Activated CD8-positive, alpha-beta memory T cell treated with anti-CD3 and anti-CD28 coated beads, Interleukin-2, amount 50 U/mL, for 24 hours (primary cell): Measurements from ENCODE around the gene MYO1B.
A peak's percentile ranks its signal among the peaks of the same experiment; 100 is the strongest.

Source experiments
- DNase-seq: peaks from one replicate; pipeline ENCODE4 v3.0.0-alpha.2; 2020; ENCODE audit errors: extremely low read depth

Gene MYO1B

DNA sequence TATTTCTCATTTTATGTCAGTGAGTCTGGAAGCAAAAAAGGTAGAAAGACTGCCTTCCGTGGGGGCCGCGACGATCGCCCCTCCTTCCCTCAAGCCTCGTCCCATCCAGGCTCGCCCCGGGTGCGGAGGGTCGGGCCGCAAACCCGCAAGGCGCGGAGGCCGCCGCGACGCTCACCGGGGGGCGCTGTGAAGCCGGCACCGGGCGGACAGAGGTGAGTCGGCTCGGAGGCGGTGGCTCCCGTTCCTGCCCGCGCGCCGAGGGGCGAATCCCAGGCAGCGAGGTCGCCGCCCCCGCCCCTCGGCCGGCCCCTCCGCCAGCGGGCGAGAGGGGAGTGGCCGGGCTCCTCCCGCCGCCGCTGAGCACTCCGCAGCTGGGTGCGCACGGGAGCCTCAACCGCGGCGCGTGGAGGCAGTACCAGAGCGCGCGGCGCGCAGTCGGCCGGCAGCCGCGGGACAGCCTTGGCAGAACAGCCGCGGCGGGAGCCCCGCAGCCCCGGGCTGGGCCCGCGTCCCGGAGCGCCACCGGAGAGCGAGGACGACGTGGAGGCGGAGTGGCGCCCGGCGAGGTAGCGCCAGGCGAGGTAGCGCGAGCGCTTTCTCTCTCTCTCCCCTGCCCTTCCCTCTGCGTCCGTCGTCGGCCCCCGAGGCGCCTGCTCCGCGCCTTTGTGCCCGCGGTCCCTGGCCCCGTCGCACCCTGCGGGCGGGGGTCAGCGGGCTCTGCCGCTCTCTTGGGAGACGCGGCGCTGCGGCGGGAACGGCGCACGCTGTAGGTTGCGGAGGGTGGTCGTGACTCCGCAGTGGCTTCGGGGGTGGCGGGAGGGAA is at the start of gene MYO1B:
TSS of gene MYO1B (plus strand) at position 359 of the 823 bp plus-strand sequence. CDS start 31,492 bp downstream, outside the sequence.
- DNase-seq, result peak; percentile 2

DNA sequence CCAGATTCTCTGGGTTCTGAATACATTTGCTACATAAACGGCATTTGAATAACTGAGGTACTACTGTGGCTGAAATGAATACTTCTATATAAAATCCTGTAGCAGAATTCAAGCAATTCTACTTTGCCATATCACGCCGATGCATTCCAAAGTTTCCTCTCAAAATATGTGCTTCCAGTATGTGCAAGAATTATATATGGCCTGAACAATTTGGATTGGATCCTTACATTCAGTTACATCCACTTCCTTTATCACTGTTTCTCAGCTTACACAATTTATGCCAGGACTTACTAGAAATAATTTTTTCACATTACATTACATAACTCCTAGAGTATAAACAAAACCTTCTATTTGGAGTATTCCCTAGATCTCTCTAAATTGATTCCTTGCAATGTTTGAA is 48.1 kb upstream of the MYO1B start:
- no peak for DNase-seq

DNA sequence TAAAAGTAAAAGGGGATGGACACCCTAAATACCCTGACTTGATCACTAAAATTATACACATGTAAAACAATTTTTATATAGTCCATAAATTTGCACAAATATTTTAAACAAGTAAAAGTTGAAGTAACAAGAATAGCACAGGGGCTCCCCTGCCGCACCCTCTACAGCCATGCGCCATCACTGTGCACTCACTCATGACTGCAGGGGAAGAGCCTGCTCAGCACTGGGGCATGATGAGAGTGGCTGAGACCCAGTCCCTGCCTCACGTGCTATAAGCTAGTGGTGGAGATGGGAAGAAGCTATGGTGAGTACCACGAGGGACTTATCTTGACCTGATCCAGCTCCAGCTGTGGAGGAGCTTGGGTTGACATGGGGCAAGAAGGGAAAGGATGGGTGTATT is 46.9 kb upstream of the MYO1B start:
- no peak for DNase-seq

DNA sequence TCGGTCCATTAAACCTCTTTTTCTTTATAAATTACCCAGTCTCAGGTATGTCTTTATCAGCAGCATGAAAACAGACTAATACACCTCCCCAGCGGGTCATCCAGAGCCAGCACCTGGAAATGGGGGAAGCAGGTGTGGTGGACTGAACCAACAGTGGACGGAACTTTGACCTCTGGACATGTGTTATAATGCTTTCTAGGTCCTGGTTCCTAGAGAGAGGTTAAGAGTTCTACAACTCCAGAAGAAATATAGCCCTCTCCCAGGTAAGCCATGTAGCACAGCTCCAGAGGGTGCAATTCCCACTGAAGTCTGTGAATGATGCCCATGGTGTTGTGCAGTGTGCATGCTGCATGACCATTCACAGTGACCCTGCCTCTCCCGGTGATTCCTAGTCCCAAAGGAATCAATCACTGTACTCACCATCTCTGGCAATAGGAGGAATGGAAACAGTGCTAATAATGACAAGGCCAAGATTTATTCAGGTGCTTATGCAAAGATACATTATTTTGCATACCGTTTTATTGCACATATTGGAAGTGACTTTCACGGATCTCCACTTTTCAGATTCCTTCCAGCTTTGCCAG is 45.2 kb upstream of the MYO1B start:
- DNase-seq, result no peak

DNA sequence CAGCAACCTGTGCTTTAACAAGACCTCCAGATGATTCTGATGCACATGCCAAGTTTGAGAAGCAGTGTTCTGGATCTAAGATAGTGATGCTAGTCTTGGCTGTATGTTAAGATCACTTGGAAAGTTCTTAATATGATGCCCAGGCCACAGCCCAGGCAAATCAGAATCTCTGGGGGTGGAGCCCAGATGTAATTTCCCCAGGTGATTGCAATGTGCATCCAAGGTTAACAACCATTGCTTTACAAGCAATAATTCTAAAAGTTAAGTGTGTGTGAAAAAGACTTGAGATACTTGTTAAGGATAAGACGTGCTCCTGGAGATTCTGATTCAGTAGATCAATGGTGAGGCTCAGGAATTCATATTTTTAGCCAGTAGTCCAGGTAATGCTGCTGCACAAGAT is 44.3 kb upstream of the MYO1B start:
- DNase-seq, result no peak

DNA sequence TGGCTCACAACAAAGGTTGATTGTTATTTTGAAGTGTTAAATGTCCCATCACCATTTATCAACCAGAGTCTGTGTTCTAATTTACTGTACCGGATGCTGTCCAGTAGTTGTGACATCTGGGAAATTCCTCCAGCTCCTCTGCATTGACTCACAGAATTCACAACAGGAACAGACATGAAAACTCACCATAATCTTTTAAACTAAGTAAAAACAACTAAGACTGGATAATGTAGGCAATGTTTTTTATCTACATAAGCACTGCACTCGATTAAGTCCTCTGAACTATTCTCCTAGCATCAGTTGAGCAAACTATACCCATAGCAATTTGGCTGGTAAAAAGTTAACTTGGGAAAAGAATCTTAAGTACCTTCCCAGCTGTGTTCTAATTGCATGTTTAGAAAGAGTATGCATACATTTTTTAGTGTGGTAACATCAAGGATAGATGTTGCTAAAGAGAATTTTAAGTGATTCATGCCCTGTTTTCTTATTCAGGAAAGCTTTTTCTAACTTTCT is 42.9 kb upstream of the MYO1B start:
- no peak for DNase-seq

DNA sequence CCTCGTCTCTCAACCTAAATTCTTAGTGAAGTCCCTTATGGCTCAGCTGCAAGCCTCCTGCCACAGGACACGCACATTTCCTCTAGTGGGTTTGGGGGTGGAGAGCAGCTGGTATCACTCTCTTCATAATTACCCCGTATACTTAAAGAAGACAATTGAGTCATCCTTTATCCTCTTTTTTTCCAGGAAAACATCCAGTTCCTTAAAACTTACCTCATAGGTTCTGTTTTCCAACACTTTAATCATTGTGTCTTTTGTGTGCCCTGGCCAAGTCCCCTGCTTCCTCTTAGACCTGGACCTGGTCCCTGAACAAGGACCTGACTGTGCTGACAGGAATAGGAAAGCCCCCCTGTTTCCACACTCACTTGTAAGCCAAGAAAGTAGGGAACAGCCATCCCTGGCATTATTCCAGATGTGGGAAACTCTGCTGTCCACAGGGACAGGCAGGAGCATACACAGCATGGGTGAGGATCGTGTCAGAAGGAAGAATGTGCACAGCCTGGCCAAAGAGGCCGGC is 42.3 kb upstream of the MYO1B start:
- no peak for DNase-seq

DNA sequence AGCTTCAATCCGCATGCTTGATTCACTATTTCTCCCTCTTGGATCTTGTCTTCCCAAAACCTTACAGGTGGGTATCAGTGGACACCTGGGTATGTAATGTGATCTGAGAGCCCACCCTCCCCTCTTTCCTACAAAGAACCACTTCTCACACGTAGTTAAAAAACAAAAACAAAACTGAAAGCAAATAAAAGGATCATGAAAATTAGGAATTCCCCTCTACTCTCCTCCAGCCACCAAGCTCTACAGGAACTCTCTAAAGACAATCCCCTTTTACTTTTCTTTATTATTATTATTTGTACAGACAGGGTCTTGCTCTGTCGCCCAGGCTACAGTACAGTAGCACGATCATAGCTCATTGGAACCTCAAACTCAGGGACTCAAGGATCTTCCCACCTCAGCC is 40.8 kb upstream of the MYO1B start:
- no peak for DNase-seq

DNA sequence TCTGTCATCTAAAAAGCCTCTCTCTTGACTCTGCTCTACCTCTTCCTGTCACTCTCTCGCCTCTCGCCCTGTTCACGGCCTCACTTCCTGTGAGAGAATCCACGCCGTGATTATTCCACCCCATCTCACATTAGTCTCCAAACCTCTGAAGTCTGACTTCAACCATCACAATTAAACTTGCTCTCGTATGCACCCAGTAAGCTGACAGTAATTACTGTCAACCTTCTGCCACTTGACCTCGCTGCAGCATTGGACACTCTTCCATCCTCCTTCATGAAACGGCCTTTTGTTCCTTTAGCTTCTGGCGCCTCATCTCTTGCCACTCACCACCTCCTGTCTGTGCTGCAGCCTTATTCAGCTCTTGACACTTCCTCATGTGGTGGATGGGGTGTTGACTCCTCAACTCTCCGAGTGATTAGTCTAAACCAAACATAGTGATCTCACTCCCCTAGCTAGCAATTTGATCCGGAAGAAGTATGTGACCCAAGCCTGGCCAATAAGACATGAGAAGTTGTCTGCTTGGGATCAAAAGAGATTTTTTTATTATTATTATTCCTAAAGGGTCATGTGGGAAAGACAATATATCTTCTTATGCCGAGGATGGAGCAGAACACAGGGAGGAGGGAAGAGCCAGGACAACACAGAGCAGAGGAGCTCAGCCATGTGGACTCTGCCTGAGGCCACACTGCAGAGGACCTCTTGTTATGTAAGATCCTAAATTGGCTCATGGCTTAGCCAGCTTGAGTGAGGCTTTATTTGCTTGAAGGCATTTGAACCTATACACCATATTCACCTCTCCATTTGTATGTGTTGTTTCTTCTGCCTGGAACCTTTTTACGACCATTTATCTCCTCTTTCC is 38.4 kb upstream of the MYO1B start:
- no peak for DNase-seq

DNA sequence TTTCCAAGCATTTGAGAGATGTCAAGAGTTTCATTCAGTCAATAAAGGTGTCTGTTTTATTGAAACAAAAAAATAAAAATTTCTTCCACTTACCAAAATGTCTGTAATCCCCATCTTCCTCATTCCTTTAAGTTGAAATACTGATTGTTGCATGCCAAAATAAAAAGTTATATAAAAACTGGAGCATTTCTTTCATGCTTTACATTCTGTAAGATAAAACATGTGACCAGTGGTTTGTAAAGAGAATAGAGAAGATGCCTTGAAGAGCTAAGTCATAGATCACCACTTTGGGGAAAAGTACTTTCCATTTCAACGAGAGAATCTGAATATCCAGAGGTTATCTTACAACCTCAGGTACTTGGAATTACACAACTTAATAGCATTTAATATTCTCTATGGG is 35.9 kb upstream of the MYO1B start:
- no peak for DNase-seq

DNA sequence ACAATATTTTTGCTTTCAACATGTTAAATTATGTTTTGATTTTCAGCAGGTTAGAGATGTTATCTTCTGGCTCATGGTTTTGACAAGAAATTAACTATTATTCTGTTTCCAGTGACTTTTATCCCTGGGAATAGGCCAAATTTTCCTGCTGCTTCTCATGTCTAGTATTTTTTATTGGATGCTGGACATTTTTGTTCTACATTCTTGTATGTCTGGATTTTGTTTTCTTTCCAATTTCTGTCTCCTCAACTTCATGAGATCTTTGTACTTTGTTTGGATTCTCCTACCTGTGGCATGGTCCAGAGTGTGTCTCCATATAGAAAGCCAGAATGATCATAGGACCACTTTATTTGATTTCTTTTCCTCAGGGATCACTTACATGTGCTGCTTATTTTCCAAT is 33.1 kb upstream of the MYO1B start:
- DNase-seq, result no peak

DNA sequence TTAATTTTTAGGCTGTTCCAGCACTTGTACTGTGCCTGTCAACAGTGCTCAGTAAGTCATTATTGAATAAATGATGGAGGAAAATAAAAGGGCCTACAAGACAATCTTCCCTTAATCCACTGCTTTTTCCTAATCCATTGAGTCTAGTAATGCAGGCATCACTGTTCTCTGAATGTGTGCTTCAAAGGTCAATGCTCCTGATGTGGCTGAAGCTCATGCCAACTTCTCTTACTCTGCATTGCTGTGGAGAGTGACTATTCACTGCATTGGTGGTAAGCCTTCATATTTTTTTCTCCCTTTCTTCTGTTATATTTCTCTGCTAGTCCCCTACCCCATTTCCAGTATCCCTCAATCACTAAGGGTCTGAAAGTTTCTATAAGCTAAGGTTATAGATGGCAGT is 31.9 kb upstream of the MYO1B start:
- no peak for DNase-seq

DNA sequence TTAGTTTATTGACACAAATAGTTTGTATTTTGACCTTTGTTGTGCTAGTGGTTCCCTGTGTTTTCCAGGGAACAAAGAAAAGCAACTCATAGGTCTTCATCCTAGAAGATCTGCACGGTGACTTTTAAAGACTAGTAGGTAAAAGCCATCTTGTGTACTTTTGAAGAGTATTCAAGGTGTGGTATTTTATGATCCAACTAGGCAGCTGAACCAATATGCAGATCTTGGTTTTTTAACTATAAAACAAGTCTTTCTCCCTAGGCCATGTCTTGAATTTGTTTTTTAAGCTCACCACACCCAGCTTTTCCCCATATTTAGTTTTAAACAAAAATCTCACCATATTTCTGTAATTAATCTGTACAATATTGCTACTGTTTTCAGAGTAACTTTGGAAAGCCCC is 30.0 kb upstream of the MYO1B start:
- no peak for DNase-seq

DNA sequence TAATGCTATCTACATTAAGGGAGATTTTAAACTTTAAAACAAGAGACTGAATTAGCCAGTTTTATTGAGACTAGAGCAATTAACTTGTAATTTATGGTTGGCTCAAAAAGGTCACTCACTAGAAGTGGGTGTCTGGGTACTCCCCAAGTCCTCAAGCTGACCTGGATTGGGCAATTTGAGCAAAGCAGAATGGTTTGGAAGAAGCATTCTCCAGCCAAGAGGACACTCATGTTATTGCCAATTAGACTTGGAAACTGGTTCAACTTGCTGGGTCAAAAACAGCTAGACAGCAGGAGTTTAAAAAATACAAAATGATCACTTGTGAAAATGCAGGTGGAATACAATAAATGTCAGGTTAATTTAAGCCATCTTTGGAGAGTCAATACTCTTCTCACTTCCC is 29.5 kb upstream of the MYO1B start:
- no peak for DNase-seq

DNA sequence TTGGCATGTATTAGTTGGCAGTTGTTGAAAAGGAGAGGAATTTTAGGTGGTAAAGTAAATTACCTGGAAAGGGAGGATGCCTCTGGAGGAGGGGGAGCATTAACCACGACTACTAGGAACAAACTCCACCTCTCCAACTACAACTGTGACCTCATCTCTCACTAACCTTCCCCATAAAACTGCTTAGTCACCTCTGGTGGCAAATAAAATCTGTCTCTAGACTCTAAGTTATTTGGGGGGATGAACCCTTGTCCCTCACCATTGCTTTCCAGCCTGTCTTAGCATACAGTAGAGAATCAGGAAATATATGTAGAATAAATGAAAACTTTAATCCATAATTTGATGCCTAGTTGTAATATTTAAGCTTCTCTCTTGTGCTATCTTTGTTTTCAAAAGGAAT is 27.6 kb upstream of the MYO1B start:
- no peak for DNase-seq

DNA sequence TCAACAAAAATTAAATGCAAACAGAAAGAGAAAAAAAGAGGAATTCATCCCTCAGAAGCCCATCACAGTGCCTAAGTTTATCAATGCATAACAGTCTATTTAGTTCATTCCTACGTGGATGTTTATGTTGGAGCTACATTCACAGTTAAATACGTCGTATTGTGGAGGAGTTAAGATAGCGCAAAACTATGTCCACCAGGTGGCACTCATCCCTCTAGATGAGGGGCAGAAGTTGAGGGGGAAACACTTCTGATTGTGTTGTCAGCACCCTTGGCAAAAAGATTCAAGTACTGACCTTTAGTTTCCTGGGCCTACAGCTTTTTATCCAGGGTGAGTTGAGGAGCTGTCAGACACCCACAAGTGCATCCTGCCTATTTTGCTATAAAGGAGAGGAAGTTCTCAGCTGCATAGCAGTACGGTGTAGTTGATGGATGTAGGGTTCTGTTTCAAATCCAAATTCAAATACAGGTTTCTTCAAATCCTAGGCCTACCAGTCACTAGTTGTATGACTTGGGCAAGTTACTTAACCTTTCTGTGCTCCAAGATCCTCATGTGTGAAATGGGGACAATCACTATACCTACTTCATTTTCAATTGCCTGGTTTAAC is 26.8 kb upstream of the MYO1B start:
- DNase-seq, result no peak

DNA sequence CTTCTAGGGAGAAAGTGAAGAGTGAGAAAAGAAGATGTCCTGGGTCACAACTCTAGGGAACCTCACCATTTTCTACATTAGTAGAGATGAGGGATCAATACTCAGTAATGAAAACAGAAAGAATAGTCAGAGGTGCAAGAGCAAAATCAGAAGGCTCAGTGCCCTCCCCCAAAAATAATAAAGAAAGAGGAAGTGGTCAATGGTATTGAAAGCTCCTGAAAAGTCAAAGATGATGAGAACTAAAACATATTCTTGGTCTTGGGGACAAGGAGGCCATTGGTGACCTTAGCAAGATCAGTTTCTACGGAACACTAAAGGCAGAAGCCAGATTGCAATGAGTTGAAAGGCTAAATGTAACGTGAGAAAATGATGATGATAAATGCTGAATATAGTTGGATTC is 24.5 kb upstream of the MYO1B start:
- DNase-seq, result no peak

DNA sequence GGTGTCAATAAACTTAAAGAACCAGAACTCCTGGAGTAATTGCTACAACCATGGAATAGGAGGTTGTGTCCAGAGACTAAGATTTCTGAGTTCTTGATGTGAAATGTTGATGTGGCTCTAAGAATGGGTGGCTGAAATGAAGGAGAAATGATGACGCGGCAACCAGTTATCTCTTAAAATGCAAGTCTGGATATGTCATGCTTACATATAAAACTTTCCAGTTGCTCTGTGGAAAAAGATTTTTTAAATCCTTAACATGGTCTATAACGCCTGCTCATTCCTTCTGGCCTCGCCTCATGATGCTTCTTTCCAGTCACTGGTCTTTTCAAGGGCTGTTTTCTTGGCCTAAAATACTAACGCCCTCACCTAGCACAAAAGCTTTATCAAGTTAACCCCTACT is 23.5 kb upstream of the MYO1B start:
- no peak for DNase-seq

DNA sequence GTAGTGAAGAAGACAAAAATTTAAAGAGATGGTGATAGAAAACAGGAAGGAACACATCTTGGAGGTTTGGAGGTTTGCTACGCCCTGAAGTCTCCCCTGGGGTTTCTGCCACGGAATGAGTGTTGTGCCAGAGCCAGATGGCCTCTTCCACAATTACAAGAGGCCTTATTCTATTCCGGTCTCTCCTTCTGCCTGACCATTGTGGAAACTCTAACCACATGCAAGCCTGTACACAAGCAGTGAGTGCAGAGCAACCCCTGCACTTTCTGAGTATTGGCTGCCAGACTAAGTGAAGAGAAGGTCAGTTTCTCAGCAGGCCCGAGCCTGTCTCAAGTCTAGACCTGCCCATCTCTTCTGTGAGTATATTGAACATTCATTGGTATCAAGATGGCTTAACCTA is 22.7 kb upstream of the MYO1B start:
- DNase-seq, result no peak

DNA sequence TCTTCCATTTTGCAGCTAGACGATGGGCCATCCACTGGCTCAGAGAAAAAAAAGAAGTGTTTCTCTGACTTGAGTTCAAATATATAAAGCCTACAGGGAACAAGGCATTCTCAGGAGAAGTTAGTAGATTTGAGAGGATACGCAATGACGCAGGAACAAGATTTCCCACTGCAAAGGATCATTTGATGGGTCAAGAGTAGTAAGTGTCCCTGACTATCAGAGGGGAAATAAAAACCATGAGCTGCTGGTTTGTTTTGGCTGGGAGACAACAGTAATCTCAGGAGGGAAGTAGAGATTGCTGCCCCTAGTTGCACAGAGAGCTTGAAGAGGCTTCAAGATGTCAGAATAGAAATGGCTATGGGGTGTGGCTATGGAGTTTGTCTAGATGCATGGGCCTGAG is 22.3 kb upstream of the MYO1B start:
- no peak for DNase-seq

DNA sequence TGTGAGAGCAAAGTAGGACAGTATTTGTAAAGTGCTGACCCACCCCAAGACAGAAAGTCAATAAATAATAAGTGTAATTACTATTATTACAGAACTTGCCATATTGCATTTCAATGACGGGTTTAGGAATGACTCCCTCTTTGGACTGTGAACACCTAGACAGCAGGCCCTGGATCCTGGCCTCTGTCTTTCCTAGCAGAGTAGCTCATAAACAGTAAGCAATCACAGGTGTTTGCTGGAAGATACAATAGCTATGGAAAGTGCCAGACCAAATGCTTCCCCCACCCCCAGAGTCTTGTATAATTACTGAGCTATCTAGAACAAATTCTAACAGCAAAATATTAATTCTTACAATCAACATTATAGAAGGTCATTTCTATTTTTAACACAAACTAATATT is 20.1 kb upstream of the MYO1B start:
- no peak for DNase-seq

DNA sequence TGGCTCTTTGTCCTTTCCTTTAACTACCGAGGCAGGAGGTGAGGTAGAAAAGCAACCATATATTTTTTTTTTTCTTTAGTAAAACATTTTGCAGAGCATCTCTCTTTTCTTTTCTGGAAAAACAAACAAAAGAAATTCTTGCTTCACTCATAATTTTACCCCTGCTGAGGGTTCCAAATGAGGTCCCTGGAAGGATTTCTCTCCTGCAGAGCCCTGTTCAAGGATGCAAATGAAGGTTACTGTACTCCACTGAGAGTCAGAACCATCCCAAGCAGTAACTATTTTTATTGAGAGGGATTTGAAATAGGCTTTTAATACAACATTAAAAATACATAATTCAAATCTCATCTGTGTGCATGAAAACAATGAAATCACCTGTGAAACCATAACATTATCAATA is 19.5 kb upstream of the MYO1B start:
- DNase-seq, result no peak
